Measurements from ENCODE around the gene FOXO6. TPM values are rescaled to one million over a fixed set of nuclear protein-coding genes. Genes with fewer than 3 reads are reported as not detected.

Gene FOXO6
- total RNA-seq, 2 experiments from 2014 or later = 0.20 TPM; not detected in 1

- Mint-ChIP-seq H3K27ac (peak overlapping the region; percentile 7), H3K36me3 (ENCODE audit: low read depth) (no peaks in the 10 kb centered on the region), H3K9me3 (peaks cover 4% of the 10 kb centered on the region), H3K27me3 (peaks cover 25% of the 10 kb centered on the region), H3K4me1 (peaks cover 9% of the 10 kb centered on the region), H3K4me3 (no peak overlapping the region)
- peak; percentile 34 for DNase-seq
- CTCF ChIA-PET = interaction anchor here (1.2 kb wide), 1 partner anchor 88 kb away, joined by 3 read pairs; no protein-coding TSS in a partner anchor
- POLR2A ChIA-PET = no interaction called here
Measured at GRCh38 chr1:41333146-41333784, 28.0 kb upstream of the FOXO6 start.

- Mint-ChIP-seq H3K27ac (no peak overlapping the region), H3K9me3 (peaks cover 8% of the 10 kb centered on the region), H3K27me3 (peaks cover 38% of the 10 kb centered on the region), H3K4me1 (peaks cover 6% of the 10 kb centered on the region), H3K36me3 (ENCODE audit: low read depth) (peaks cover 6% of the 10 kb centered on the region), H3K4me3 (no peak overlapping the region)
- ChIA-PET POLR2A (no interaction called here), CTCF (no interaction called here)
- no peak for DNase-seq
Measured at GRCh38 chr1:41338820-41339219, 22.4 kb upstream of the FOXO6 start.

- ChIA-PET POLR2A (no interaction called here), CTCF (no interaction called here)
- DNase-seq = no peak
- Mint-ChIP-seq H3K27me3 (peaks cover 31% of the 10 kb centered on the region), H3K4me3 (no peak overlapping the region), H3K36me3 (ENCODE audit: low read depth) (peaks cover 6% of the 10 kb centered on the region), H3K4me1 (peaks cover 14% of the 10 kb centered on the region), H3K27ac (no peak overlapping the region), H3K9me3 (peaks cover 6% of the 10 kb centered on the region)
Measured at GRCh38 chr1:41340655-41341364, 20.4 kb upstream of the FOXO6 start.

- Mint-ChIP-seq H3K36me3 (ENCODE audit: low read depth) (peaks cover 6% of the 10 kb centered on the region), H3K4me1 (peaks cover 17% of the 10 kb centered on the region), H3K9me3 (peaks cover 6% of the 10 kb centered on the region), H3K27me3 (peaks cover 27% of the 10 kb centered on the region), H3K4me3 (no peak overlapping the region), H3K27ac (no peak overlapping the region)
- no peak for DNase-seq
- POLR2A ChIA-PET = no interaction called here
- CTCF ChIA-PET = no interaction called here
Measured at GRCh38 chr1:41341365-41341683, 19.9 kb upstream of the FOXO6 start.

GRCh38 chr1:41341772-41342562 lies 19.3 kb upstream of the FOXO6 start:
- H3K27ac Mint-ChIP-seq = no peak overlapping the region
- peaks cover 22% of the 10 kb centered on the region for H3K27me3 Mint-ChIP-seq
- ChIA-PET POLR2A (no interaction called here), CTCF (interaction anchor here (0.9 kb wide), 1 partner anchor 19 kb away, joined by 4 read pairs; no protein-coding TSS in a partner anchor)
- no peak overlapping the region for H3K4me3 Mint-ChIP-seq
- peaks cover 17% of the 10 kb centered on the region for H3K4me1 Mint-ChIP-seq
- DNase-seq = peak; percentile 12
- H3K36me3 Mint-ChIP-seq (ENCODE audit: low read depth) = peaks cover 6% of the 10 kb centered on the region
- peaks cover 6% of the 10 kb centered on the region for H3K9me3 Mint-ChIP-seq

- Mint-ChIP-seq H3K9me3 (peaks cover 6% of the 10 kb centered on the region), H3K27me3 (peaks cover 15% of the 10 kb centered on the region), H3K4me3 (no peak overlapping the region), H3K4me1 (peaks cover 17% of the 10 kb centered on the region), H3K36me3 (ENCODE audit: low read depth) (peaks cover 6% of the 10 kb centered on the region), H3K27ac (no peak overlapping the region)
- CTCF ChIA-PET = interaction anchor here (0.9 kb wide), 1 partner anchor 20 kb away, joined by 4 read pairs; no protein-coding TSS in a partner anchor
- peak; percentile 3 for DNase-seq
- POLR2A ChIA-PET = no interaction called here
Measured at GRCh38 chr1:41342774-41343355, 18.4 kb upstream of the FOXO6 start.

GRCh38 chr1:41343790-41344699 lies 17.2 kb upstream of the FOXO6 start:
- Mint-ChIP-seq H3K36me3 (ENCODE audit: low read depth) (peaks cover 6% of the 10 kb centered on the region), H3K27me3 (peaks cover 9% of the 10 kb centered on the region), H3K27ac (peak overlapping the region; percentile 18), H3K4me3 (no peak overlapping the region), H3K4me1 (peaks cover 17% of the 10 kb centered on the region), H3K9me3 (peaks cover 6% of the 10 kb centered on the region)
- CTCF ChIA-PET = interaction anchor here (0.7 kb wide), 1 partner anchor 645 kb away, joined by 4 read pairs; no protein-coding TSS in a partner anchor
- DNase-seq = peak; percentile 16
- POLR2A ChIA-PET = no interaction called here

GRCh38 chr1:41344708-41345159 lies 16.5 kb upstream of the FOXO6 start:
- Mint-ChIP-seq H3K4me3 (no peak overlapping the region), H3K36me3 (ENCODE audit: low read depth) (peaks cover 6% of the 10 kb centered on the region), H3K9me3 (peaks cover 3% of the 10 kb centered on the region), H3K27ac (peak overlapping the region; percentile 18), H3K4me1 (peaks cover 17% of the 10 kb centered on the region), H3K27me3 (peaks cover 11% of the 10 kb centered on the region)
- ChIA-PET POLR2A (no interaction called here), CTCF (interaction anchor here (0.6 to 0.7 kb wide), 2 partner anchors 22 to 644 kb away, joined by 3 to 4 read pairs; no protein-coding TSS in a partner anchor)
- no peak for DNase-seq

- POLR2A ChIA-PET = no interaction called here
- Mint-ChIP-seq H3K4me3 (no peak overlapping the region), H3K27ac (no peak overlapping the region), H3K9me3 (no peaks in the 10 kb centered on the region), H3K27me3 (peaks cover 5% of the 10 kb centered on the region), H3K36me3 (ENCODE audit: low read depth) (peaks cover 1% of the 10 kb centered on the region), H3K4me1 (peaks cover 17% of the 10 kb centered on the region)
- DNase-seq = no peak
- CTCF ChIA-PET = interaction anchor here (0.6 kb wide), 1 partner anchor 23 kb away, joined by 3 read pairs; no protein-coding TSS in a partner anchor
Measured at GRCh38 chr1:41345434-41346075, 15.7 kb upstream of the FOXO6 start.

- ChIA-PET CTCF (no interaction called here), POLR2A (no interaction called here)
- H3K4me1 Mint-ChIP-seq = peaks cover 17% of the 10 kb centered on the region
- DNase-seq = no peak
- H3K36me3 Mint-ChIP-seq (ENCODE audit: low read depth) = no peaks in the 10 kb centered on the region
- H3K27me3 Mint-ChIP-seq = peaks cover 9% of the 10 kb centered on the region
- no peaks in the 10 kb centered on the region for H3K9me3 Mint-ChIP-seq
- H3K27ac Mint-ChIP-seq = no peak overlapping the region
- no peak overlapping the region for H3K4me3 Mint-ChIP-seq
Measured at GRCh38 chr1:41347276-41347675, 14.0 kb upstream of the FOXO6 start.

GRCh38 chr1:41348394-41348793 lies 12.8 kb upstream of the FOXO6 start:
- Mint-ChIP-seq H3K27me3 (peaks cover 10% of the 10 kb centered on the region), H3K27ac (no peak overlapping the region), H3K4me3 (no peak overlapping the region), H3K9me3 (no peaks in the 10 kb centered on the region), H3K4me1 (peaks cover 17% of the 10 kb centered on the region), H3K36me3 (ENCODE audit: low read depth) (no peaks in the 10 kb centered on the region)
- POLR2A ChIA-PET = no interaction called here
- no peak for DNase-seq
- CTCF ChIA-PET = no interaction called here
